OCI-LY1 (cell line): ENCODE measurements around the gene GPALPP1.
A peak's percentile ranks its signal among the peaks of the same experiment; 100 is the strongest.
"Not testable (repeated sequence)": the region's sequence is repeated elsewhere in the genome, so short reads cannot be mapped to it uniquely, and the experiment has no call there.

Source experiments
- H2AFZ ChIP-seq: fragments of 200-600 bp; sonication (generic), shearing (Covaris generic); 2 replicates; pipeline ENCODE4 v1.6.0; 2014; ENCODE audit warnings: antibody characterized with exemption, mild to moderate bottlenecking, low read length
- H3F3A ChIP-seq: fragments of 200-600 bp; sonication (generic), shearing (Covaris generic); 2 replicates; pipeline ENCODE4 v1.6.0; 2014; ENCODE audit warnings: mild to moderate bottlenecking, antibody characterized with exemption, low read length, moderate library complexity; ENCODE audit not compliant: insufficient read depth
- H3K27ac ChIP-seq: fragments of 200-600 bp; sonication (generic); 2 replicates; pipeline ENCODE4 v1.5.1; 2014; ENCODE audit warnings: low read length, mixed run types, mild to moderate bottlenecking, low read depth; ENCODE audit not compliant: poor library complexity, severe bottlenecking
- H3K27me3 ChIP-seq: fragments of 200-600 bp; sonication (generic); 2 replicates; pipeline ENCODE4 v1.6.0; 2014; ENCODE audit warnings: antibody characterized with exemption, mild to moderate bottlenecking, low read length, moderate library complexity; ENCODE audit not compliant: insufficient read depth
- H3K36me3 ChIP-seq: fragments of 200-600 bp; sonication (generic); 2 replicates; pipeline ENCODE4 v1.6.1; 2014; ENCODE audit warnings: mild to moderate bottlenecking, antibody characterized with exemption, low read length, moderate library complexity, mixed read lengths; ENCODE audit not compliant: insufficient read depth
- H3K4me1 ChIP-seq: fragments of 200-600 bp; sonication (generic); 2 replicates; pipeline ENCODE4 v1.5.1; 2014; ENCODE audit warnings: mild to moderate bottlenecking, low read length, moderate library complexity; ENCODE audit not compliant: insufficient read depth, severe bottlenecking
- H3K4me2 ChIP-seq: fragments of 200-600 bp; sonication (generic), shearing (Covaris generic); 2 replicates; pipeline ENCODE4 v1.6.1; 2014; ENCODE audit warnings: low read length
- H3K4me3 ChIP-seq: fragments of 200-600 bp; sonication (generic); 2 replicates; pipeline ENCODE4 v1.5.1; 2014; ENCODE audit warnings: low read length, low read depth, mild to moderate bottlenecking, mixed read lengths; ENCODE audit not compliant: poor library complexity, severe bottlenecking
- H3K79me2 ChIP-seq: fragments of 200-600 bp; shearing (Covaris generic); 2 replicates; pipeline ENCODE4 v1.6.1; 2016; ENCODE audit warnings: mixed run types, low read length, mixed read lengths; ENCODE audit not compliant: insufficient read depth
- H3K9ac ChIP-seq: fragments of 200-600 bp; sonication (generic), shearing (Covaris generic); 2 replicates; pipeline ENCODE4 v1.6.1; 2014; ENCODE audit warnings: mild to moderate bottlenecking, low read length, mixed read lengths
- H3K9me2 ChIP-seq: fragments of 200-600 bp; sonication (generic), shearing (Covaris generic); 2 replicates; pipeline ENCODE4 v1.6.1; 2014; ENCODE audit warnings: low read depth, mild to moderate bottlenecking, low read length, mixed read lengths
- H3K9me3 ChIP-seq: fragments of 200-600 bp; shearing (Covaris generic); 2 replicates; pipeline ENCODE4 v1.6.1; 2014; ENCODE audit warnings: low read length, mixed read lengths
- H4K20me1 ChIP-seq: fragments of 200-600 bp; sonication (generic), shearing (Covaris generic); 2 replicates; pipeline ENCODE4 v1.6.0; 2016; ENCODE audit warnings: mild to moderate bottlenecking, low read length; ENCODE audit not compliant: insufficient read depth
- CTCF ChIP-seq: fragments of 200-600 bp; sonication (generic), shearing (Covaris generic); IDR thresholded peaks from 2 replicates; pipeline ENCODE4 v1.5.1; 2017; ENCODE audit warnings: mild to moderate bottlenecking, antibody characterized with exemption, low read length, moderate library complexity, mixed read lengths
- EZH2 ChIP-seq: fragments of 200-600 bp; sonication (generic), shearing (Covaris generic); IDR thresholded peaks from 2 replicates; pipeline ENCODE4 v1.8.0; 2017; ENCODE audit warnings: borderline replicate concordance, mixed run types, mild to moderate bottlenecking, antibody characterized with exemption, low read length, moderate library complexity, mixed read lengths

The GPALPP1 gene

GRCh38 chr13:44989071-44989889, at the start of gene GPALPP1, which contains the start of gene NUFIP1:
TSS of gene GPALPP1 (plus strand) at chr13:44989538. CDS start at chr13:44989655, 117 bp downstream.
TSS of gene NUFIP1 (minus strand) at chr13:44989471. CDS start at chr13:44989436, 35 bp downstream.
- Histone ChIP-seq H3K9me2 (no peaks in the 10 kb centered on the region), H3F3A (no peaks in the 10 kb centered on the region), H3K27me3 (no peaks in the 10 kb centered on the region), H3K4me3 (peak within 1 kb of the TSS; percentile 90), H3K27ac (no peak within 1 kb of the TSS), H3K36me3 (peaks cover 14% of the 10 kb centered on the region; the same call in 1 of the 2 replicates), H3K4me2 (peak within 1 kb of the TSS; percentile 83), H3K9me3 (no peaks in the 10 kb centered on the region), H3K79me2 (peaks cover 50% of the 10 kb centered on the region), H3K9ac (peak within 1 kb of the TSS; percentile 90), H3K4me1 (peaks cover 31% of the 10 kb centered on the region), H4K20me1 (no peaks in the 10 kb centered on the region), H2AFZ (0 out of 2 replicates have a peak within 1 kb of the TSS, but pooled peaks have one; percentile 22)
- TF ChIP-seq CTCF (no peak), EZH2 (no peak)

- not testable (repeated sequence) for H3K4me3 ChIP-seq, H3K9me2 ChIP-seq, H3K27ac ChIP-seq, H3K9ac ChIP-seq, H3K4me1 ChIP-seq, H3K9me3 ChIP-seq, H3F3A ChIP-seq, H3K79me2 ChIP-seq, H4K20me1 ChIP-seq, H3K27me3 ChIP-seq, H2AFZ ChIP-seq, H3K4me2 ChIP-seq
- H3K36me3 ChIP-seq = peaks cover 25% of the 10 kb centered on the region
Measured at GRCh38 chr13:44943411-44943810, 45.9 kb upstream of the GPALPP1 start.

GRCh38 chr13:44951184-44951583, 38.2 kb upstream of the GPALPP1 start:
- H3K27ac ChIP-seq = no peak overlapping the region
- no peaks in the 10 kb centered on the region for H3K9me2 ChIP-seq
- H3K79me2 ChIP-seq = no peaks in the 10 kb centered on the region
- H3K36me3 ChIP-seq = peaks cover 14% of the 10 kb centered on the region; the same call in 1 of the 2 replicates
- TF ChIP-seq EZH2 (no peak), CTCF (no peak)
- no peak overlapping the region for H3K4me3 ChIP-seq
- no peaks in the 10 kb centered on the region for H3F3A ChIP-seq
- H3K9me3 ChIP-seq = no peaks in the 10 kb centered on the region
- H3K9ac ChIP-seq = no peak overlapping the region
- H3K27me3 ChIP-seq = no peaks in the 10 kb centered on the region
- no peak overlapping the region for H3K4me2 ChIP-seq
- H2AFZ ChIP-seq = no peak overlapping the region
- H3K4me1 ChIP-seq = no peaks in the 10 kb centered on the region
- H4K20me1 ChIP-seq = no peaks in the 10 kb centered on the region
